GM19023 (cell line): Measurements from ENCODE around the gene HOXD8.

ENCODE experiments used
- ATAC-seq: cut with Tn5 transposase; IDR thresholded peaks from one replicate; pipeline ENCODE4 v1.9.1; 2021; ENCODE audit warnings: mild to moderate bottlenecking, moderate library complexity; ENCODE audit not compliant: unreplicated experiment

The HOXD8 gene

DNA sequence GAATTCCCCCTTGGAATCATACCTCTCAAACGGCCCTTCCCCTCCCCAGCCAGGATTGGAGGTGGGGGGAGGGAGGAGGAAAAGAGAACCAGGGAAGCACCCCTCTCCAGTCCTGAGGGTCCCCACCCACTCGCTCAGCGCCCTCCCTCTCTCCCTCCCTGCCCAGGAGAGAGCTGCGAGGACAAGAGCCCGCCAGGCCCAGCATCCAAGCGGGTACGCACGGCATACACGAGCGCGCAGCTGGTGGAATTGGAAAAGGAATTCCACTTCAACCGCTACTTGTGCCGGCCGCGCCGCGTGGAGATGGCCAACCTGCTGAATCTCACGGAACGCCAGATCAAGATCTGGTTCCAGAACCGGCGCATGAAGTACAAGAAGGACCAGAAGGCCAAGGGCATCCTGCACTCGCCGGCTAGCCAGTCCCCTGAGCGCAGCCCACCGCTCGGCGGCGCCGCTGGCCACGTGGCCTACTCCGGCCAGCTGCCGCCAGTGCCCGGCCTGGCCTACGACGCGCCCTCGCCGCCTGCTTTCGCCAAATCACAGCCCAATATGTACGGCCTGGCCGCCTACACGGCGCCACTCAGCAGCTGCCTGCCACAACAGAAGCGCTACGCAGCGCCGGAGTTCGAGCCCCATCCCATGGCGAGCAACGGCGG lies 42.0 kb downstream of the HOXD8 start:
- no peak for ATAC-seq

DNA sequence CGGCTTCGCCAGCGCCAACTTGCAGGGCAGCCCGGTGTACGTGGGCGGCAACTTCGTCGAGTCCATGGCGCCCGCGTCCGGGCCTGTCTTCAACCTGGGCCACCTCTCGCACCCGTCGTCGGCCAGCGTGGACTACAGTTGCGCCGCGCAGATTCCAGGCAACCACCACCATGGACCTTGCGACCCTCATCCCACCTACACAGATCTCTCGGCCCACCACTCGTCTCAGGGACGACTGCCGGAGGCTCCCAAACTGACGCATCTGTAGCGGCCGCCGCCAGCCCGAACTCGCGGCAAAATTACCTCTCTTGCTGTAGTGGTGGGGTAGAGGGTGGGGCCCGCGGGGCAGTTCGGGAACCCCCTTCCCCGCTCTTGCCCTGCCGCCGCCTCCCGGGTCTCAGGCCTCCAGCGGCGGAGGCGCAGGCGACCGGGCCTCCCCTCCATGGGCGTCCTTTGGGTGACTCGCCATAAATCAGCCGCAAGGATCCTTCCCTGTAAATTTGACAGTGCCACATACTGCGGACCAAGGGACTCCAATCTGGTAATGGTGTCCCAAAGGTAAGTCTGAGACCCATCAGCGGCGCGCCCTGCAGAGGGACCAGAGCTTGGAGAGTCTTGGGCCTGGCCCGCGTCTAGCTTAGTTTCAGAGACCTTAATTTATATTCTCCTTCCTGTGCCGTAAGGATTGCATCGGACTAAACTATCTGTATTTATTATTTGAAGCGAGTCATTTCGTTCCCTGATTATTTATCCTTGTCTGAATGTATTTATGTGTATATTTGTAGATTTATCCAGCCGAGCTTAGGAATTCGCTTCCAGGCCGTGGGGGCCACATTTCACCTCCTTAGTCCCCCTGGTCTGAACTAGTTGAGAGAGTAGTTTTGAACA lies 42.7 kb downstream of the HOXD8 start:
- ATAC-seq, result no peak

DNA sequence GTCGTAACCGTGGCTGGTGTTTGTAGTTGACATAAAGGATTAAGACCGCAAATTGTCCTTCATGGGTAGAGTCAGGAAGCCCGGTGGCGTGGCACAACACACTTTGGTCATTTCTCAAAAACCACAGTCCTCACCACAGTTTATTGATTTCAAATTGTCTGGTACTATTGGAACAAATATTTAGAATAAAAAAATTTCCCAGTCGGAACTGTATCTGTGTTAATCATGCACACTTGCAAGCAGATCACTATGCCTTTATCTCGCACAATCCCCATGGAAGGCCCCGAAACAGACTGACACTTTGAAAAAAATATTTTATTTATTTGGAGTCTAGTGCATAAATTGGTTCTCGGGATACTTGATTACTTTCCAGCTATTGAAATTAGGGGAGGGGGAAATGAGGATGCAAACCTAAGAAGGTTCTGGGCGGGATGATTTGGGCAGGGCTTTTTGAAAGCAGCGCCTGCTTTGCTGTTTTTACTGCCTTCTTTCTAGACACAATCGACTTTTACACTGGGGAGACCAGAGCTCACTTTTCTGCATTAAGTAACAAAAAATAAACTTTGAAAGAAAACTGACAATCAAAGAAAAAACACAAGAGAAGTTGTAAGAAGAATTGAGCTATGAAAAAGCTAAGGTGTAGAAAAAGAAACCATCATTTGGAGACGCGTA lies 43.5 kb downstream of the HOXD8 start:
- ATAC-seq, result no peak

GRCh38 chr2:176173567-176174381 lies 44.3 kb downstream of the HOXD8 start:
- no peak for ATAC-seq

DNA sequence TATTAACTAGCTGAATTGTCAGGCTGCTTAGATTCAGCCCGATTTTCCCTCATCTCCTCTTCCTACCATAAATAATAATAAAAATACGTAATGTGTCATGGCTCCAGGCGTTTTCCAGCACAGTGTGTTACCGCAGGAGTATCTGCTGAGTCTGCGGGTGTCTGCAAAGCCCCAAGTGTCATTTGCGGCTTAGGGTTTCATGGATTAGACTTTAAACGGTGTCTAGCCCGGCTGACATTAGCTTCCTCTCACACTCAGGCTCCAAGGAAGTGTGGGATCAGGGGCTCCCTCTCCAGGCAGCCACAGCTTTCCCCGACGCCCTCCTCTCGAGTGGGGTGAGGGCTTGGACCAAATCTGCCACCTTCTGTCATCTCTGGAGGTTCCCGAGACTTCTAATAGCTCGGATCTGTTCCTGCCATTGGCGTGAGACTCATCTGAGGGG lies 44.9 kb downstream of the HOXD8 start:
- no peak for ATAC-seq

DNA sequence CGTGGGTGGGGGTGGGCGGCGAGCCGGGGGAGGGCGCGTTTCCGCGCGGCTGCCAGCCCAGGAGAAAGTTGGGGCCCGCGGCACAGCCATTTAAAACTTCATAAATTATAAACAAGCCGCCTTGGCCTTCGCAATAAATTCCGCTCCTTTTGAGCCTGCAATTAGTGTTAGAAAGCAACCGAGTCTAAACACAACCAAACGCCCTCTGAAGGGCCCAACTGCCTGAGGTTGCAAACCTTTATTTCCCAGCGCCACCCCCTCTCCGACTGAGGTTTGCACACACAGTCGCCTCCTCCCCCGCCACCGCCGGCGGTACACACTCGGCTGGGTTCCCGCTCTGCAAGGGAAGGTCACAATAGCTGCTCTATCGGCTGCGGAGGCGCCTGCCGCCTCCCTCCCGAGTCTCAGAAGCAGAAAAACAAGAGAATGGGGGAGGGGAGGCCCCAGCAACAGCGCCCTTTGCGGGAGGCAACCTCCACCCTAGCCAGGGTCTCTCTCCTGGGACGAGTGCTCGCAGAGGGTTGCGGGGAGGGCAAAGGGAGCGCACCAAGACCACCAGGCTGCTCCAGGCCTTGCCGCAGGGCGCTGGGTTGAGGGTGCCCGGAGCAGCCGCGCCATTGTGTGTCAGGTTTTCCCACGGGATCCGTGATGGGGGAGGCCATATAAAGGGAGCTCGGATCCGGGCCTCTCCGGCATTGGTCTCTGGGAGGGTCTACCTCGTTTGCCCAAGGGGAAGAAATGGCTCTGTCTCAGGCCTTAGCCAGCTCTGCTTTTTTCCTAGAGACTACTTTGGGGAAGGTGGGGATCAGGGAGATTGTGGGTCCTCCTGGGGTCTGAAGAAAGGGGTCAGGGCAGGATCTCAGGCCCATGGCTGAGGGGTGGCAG lies 45.6 kb downstream of the HOXD8 start:
- no peak for ATAC-seq

DNA sequence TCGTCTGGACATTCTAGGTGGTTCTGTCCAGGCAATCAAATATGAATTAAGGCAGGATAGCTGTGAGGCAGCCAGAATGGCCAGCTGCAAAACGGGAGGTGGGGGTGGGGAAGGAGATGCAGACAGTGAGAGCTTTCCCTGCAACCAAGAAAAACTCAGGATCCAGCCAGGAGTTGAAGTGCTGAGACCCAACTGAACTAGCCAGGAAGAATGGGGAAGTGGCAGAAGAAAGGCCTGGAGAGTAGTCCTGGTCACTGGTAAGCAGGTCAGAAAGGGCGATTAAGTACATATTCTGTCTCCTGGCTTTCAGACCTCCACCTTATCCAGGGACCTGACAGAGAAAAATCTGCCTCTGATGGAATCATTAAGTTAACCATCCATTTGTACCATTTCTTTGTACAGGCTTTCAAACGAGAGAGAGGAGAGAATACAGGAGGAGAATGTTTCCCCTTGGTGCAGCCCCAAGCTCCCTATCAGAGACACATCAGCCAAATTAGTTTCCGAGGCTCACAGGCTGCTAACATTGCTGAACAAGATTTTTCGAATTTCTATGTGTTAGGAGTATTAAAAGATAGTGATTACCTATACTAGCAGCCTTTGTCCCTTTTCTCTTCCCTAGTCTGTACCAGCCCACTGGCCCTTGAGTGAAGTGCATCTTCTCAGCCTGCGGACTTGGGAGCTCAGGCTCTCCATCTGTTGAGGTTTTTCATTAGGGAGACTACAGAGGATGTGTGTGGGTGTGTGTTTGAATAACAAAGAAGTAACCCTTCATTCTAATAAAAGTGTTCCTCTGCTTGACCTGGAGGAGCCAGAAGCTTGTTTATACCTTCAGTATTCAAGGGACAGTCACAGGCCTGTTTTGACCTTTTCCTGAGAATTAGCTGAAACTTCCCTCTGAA lies 46.5 kb downstream of the HOXD8 start:
- no peak for ATAC-seq

DNA sequence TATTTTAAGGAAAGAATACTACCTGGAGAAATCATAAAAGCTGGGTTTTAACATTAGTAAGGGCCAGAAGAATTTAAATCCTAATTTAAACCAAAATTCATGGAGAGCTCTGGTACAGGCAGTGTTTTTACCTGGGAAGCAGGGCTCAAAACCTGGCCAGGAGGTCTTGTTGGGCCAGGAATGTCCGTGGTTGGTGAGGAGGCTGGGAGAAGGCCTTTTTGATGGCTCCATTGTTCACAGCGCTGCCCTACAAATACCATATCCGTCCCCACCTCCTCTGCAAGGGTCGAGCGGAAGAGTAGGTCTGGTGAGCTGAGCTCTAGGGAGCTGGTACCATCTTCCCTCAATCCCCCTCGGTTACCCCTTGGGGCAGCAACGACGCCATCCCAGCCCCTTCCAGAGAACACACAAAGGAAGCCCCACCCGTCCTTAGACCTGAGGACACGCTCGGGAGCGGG lies 48.1 kb downstream of the HOXD8 start:
- no peak for ATAC-seq

GRCh38 chr2:176178038-176178756 lies 48.7 kb downstream of the HOXD8 start:
- ATAC-seq, result no peak

- ATAC-seq, result no peak
These were observed 49.3 kb downstream of the HOXD8 start for GRCh38 chr2:176178757-176179295.

DNA sequence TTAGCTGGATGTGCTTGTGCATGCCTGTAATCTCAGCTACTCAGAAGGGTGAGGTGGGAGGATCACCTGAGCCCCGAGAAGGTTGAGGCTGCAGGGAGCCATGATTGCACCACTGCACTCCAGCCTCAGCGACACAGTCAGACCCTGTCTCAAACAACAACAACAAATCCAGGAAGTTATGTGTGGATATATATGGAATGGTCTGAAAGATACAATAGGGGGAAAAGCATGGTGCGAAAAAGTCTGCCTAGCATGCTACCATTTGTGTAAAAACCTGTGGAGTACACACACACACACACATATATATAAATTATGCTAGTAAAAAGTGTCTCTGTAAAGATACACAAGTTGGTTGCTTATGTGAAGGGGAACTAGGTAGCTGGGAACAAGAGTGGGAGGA lies 52.0 kb downstream of the HOXD8 start:
- no peak for ATAC-seq
